ENCODE measurements around the gene PNPT1. TPM values are rescaled to one million over a fixed set of nuclear protein-coding genes. Genes with fewer than 3 reads are reported as not detected.

The PNPT1 gene
- polyA plus RNA-seq, 6 donors from 2014 or later, result 20.3 to 27.3 (median 24.3) TPM

GRCh38 chr2:55621802-55622201 lies 71.8 kb downstream of the PNPT1 start:
- Mint-ChIP-seq H3K4me3 (no peak overlapping the region), H3K9me3 (no peaks in the 10 kb centered on the region), H3K27me3 (no peaks in the 10 kb centered on the region), H3K36me3 (peaks cover 0 to 15% of the 10 kb centered on the region in 2 donors), H3K27ac (no peak overlapping the region), H3K4me1 (peaks cover 44 to 57% (median 56%) of the 10 kb centered on the region in 3 donors)
- ATAC-seq (ENCODE audit: low read depth in 2 of 2), result no peak
- no peak for DNase-seq

DNA sequence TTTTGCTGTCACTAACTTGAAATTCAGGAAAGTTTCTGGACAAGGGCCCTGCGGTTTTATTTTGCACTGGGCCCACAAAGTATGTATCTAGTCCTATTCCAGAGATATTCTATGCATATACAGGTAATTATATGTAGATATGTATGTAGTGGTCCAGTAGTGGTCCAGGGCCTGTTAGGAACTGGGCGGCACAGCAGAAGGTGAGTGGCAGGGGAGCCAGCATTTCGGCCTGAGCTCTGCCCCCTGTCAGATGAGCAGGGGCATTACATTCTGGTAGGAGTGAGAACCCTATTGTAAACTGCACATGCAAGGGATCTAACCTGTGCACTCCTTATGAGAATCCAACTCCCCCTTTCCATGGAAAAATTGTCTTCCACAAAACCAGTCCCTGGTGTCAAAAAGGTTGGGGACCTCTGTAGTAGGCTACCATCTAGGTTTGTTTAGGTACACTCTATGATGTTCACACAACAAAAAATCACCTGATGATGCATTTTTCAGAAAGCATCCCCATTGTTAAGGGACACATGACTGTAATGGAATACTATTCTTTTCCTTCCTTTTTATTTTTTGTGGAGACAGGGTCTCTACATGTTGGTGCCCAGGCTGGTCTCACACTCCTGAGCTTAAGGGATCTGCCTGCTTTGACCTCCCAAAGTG lies 73.4 kb downstream of the PNPT1 start:
- ATAC-seq (ENCODE audit: low read depth in 2 of 2) (no peak), DNase-seq (no peak)
- H3K36me3 Mint-ChIP-seq, result peaks cover 0 to 8% of the 10 kb centered on the region in 2 donors
- H3K9me3 Mint-ChIP-seq, result no peaks in the 10 kb centered on the region
- peak overlapping the region in 2 of 6 donors; percentile 69 to 78 for H3K27ac Mint-ChIP-seq
- no peaks in the 10 kb centered on the region for H3K27me3 Mint-ChIP-seq
- peak overlapping the region in 2 of 8 donors; percentile 83 to 85 for H3K4me3 Mint-ChIP-seq
- peaks cover 33 to 58% (median 43%) of the 10 kb centered on the region in 3 donors for H3K4me1 Mint-ChIP-seq

DNA sequence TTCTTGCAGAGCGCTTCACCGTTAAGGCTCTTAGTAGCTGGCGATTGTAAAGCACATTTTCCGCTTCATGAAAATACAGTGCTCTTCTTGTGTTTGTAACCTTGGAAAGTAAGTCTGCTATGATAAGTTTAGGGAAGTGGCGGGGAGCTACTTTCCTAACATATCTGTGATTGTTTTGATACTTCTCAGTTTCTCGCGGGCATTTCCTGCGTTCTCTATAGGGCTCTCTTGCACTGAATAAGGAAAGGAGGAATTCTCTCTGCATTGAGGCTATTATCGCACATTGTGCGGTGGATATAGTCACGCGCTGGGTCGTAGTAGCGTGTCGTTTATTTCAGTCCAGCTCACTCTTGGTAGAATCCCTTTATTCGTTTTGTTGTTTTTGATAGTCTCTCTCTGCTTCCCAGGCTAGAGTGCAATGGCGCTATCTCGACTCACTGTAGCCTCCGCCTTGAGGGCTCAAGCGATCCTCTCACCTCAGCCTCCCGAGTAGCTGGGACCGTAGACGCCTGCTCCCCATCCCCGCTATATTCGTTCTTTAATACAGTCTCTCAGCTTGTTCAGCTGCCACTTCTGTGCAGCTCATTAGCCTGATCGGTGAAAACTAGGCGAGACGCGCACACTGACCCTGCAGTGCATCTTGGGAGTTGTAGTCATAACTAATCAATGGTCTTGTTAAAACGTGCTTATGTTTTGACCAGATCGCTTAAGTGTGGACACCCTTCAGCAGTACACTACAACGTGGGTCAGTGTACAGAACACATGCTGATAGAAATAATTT lies 75.2 kb downstream of the PNPT1 start:
- peaks cover 0 to 7% of the 10 kb centered on the region in 2 donors for H3K36me3 Mint-ChIP-seq
- ATAC-seq (ENCODE audit: low read depth in 2 of 2), result peak in 1 of 2 donors; percentile 6
- no peaks in the 10 kb centered on the region for H3K27me3 Mint-ChIP-seq

GRCh38 chr2:55618025-55618274 lies 75.7 kb downstream of the PNPT1 start:
- H3K27me3 Mint-ChIP-seq, result no peaks in the 10 kb centered on the region
- ATAC-seq (ENCODE audit: low read depth in 2 of 2) (peak; percentile 0 to 1), DNase-seq (no peak)
- no peak overlapping the region for H3K27ac Mint-ChIP-seq
- H3K36me3 Mint-ChIP-seq, result peaks cover 0 to 7% of the 10 kb centered on the region in 2 donors
- H3K4me1 Mint-ChIP-seq, result peaks cover 21 to 53% (median 33%) of the 10 kb centered on the region in 3 donors
- H3K4me3 Mint-ChIP-seq, result no peak overlapping the region
- no peaks in the 10 kb centered on the region for H3K9me3 Mint-ChIP-seq

More for the DNA sequence above, 75.2 kb downstream of the PNPT1 start:
- Mint-ChIP-seq H3K4me1 (peaks cover 26 to 55% (median 36%) of the 10 kb centered on the region in 3 donors), H3K4me3 (no peak overlapping the region), H3K27ac (no peak overlapping the region), H3K9me3 (no peaks in the 10 kb centered on the region)
- peak; percentile 46 for DNase-seq

GRCh38 chr2:55617175-55618024 lies 76.2 kb downstream of the PNPT1 start, which contains the start of gene PPP4R3B:
TSS of gene PPP4R3B (minus strand) at chr2:55617622. CDS start at chr2:55617285, 337 bp downstream.
- DNase-seq (peak; percentile 99), ATAC-seq (ENCODE audit: low read depth in 2 of 2) (peak; percentile 75 to 77)
- H3K4me3 Mint-ChIP-seq, result no peak within 1 kb of the TSS
- peaks cover 15 to 49% (median 30%) of the 10 kb centered on the region in 3 donors for H3K4me1 Mint-ChIP-seq
- no peaks in the 10 kb centered on the region for H3K9me3 Mint-ChIP-seq
- H3K27ac Mint-ChIP-seq, result no peak within 1 kb of the TSS
- H3K36me3 Mint-ChIP-seq, result peaks cover 0 to 7% of the 10 kb centered on the region in 2 donors
- H3K27me3 Mint-ChIP-seq, result no peaks in the 10 kb centered on the region

DNA sequence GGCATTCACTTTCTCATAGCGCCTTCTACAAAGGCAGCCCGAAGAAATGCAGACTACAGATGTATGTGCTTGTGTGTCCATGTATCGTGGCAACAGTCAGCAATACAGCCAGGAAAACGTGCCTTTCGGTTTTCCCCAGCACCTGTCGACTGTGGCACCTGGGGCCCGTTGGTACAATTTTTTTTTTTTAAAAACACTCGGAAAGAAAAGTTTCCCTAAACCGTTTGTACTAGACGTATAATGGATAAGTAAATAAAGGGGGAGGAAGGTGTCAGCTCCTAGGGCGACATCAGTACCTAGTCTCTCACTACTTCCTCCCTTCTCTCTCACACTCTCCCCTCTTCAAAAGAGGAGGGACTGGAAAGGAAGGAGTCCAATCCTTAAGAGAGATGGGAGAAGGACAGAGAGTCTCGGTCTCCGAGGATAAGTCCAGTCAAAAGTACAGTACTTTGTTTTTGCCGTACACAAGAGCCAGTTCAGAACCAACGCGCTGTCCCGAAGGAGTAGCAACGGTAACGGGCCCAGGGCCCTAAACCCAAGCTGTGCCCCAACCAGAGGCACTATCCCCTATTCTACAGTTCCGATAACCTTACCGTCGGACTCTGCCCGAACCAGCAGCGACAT lies 77.0 kb downstream of the PNPT1 start:
- Mint-ChIP-seq H3K4me3 (no peak overlapping the region), H3K4me1 (peaks cover 15 to 42% (median 27%) of the 10 kb centered on the region in 3 donors), H3K27me3 (no peaks in the 10 kb centered on the region), H3K36me3 (peaks cover 0 to 7% of the 10 kb centered on the region in 2 donors), H3K9me3 (no peaks in the 10 kb centered on the region), H3K27ac (no peak overlapping the region)
- DNase-seq (peak; percentile 46), ATAC-seq (ENCODE audit: low read depth in 2 of 2) (peak; percentile 28 to 35)

- Mint-ChIP-seq H3K9me3 (no peaks in the 10 kb centered on the region), H3K27me3 (no peaks in the 10 kb centered on the region), H3K4me1 (peaks cover 18 to 57% (median 39%) of the 10 kb centered on the region in 3 donors), H3K27ac (peak overlapping the region in 1 of 6 donors; percentile 55), H3K36me3 (peaks cover 0 to 5% of the 10 kb centered on the region in 2 donors), H3K4me3 (no peak overlapping the region)
- DNase-seq (no peak), ATAC-seq (ENCODE audit: low read depth in 2 of 2) (no peak)
Measured at GRCh38 chr2:55611997-55612396, 81.6 kb downstream of the PNPT1 start.

GRCh38 chr2:55610954-55611743 lies 82.5 kb downstream of the PNPT1 start:
- Mint-ChIP-seq H3K36me3 (peaks cover 0 to 5% of the 10 kb centered on the region in 2 donors), H3K9me3 (no peaks in the 10 kb centered on the region), H3K27ac (peak overlapping the region in 3 of 6 donors; percentile 42 to 78 (median 55)), H3K4me1 (peaks cover 21 to 55% (median 42%) of the 10 kb centered on the region in 3 donors), H3K4me3 (no peak overlapping the region), H3K27me3 (no peaks in the 10 kb centered on the region)
- ATAC-seq (ENCODE audit: low read depth in 2 of 2) (no peak), DNase-seq (no peak)

DNA sequence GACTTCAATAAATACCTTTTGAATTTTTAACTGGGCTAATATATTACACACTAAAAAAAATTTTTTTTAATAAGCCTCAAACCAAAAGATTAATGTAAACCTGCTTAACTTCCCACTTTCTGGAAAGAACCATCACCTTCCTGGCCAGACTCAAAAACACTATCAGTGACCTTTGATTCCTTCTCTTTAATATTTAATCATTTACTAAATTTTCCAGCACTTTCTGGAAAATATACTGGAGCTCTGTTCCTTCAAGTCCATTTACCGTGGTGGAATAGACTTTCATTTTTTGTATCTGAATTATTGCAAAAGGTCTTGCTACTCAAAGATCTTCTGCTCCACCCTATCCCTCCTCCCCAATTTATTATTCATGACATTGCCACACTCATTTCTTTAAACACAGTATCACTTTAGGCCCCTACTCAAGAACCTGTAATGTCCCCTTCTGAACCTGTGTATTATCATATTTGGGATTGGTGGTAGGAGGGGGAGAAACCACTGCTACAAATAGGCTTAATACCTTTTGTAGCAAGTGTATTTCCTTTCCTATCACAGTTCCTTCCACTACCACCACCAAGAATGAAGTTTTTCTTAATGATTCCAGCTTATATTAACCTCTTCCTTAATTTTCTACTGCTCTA lies 83.6 kb downstream of the PNPT1 start:
- ATAC-seq (ENCODE audit: low read depth in 2 of 2) (no peak), DNase-seq (no peak)
- H3K4me3 Mint-ChIP-seq, result no peak overlapping the region
- peaks cover 21 to 47% (median 36%) of the 10 kb centered on the region in 3 donors for H3K4me1 Mint-ChIP-seq
- no peaks in the 10 kb centered on the region for H3K9me3 Mint-ChIP-seq
- H3K36me3 Mint-ChIP-seq, result peaks cover 0 to 5% of the 10 kb centered on the region in 2 donors
- peak overlapping the region in 1 of 6 donors; percentile 55 for H3K27ac Mint-ChIP-seq
- no peaks in the 10 kb centered on the region for H3K27me3 Mint-ChIP-seq

DNA sequence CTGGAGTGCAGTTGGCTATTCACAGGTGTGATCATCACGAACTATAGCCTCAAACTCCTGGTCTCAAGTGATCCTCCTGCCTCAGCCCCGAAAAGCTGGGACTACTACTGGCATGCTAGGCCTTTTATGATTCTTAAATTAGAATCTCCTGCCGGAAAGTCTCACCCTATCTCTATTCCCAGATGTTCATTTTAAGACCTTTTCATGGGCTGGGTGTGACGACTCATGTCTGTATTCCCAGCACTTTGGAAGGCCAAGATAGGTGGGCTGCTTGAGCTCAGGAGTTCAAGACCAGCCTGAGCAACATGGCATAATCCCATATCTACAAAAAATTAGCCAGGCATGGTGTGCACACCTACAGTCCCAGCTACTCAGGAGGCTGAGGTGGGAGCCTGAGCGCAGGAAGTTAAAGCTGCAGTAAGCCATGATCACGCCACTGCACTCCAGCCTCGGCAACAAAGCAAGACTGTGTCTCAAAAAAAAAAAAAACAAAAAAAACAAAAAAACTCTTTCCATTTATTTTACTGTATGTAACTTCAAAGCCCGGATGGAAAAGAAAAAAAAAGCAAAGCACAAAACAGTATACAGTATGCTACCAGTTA lies 84.3 kb downstream of the PNPT1 start:
- ATAC-seq (ENCODE audit: low read depth in 2 of 2) (no peak), DNase-seq (no peak)
- Mint-ChIP-seq H3K27me3 (no peaks in the 10 kb centered on the region), H3K4me3 (no peak overlapping the region), H3K27ac (peak overlapping the region in 1 of 6 donors; percentile 43), H3K4me1 (peaks cover 18 to 51% (median 38%) of the 10 kb centered on the region in 3 donors), H3K36me3 (peaks cover 0 to 5% of the 10 kb centered on the region in 2 donors), H3K9me3 (no peaks in the 10 kb centered on the region)

GRCh38 chr2:55607717-55608116 lies 85.9 kb downstream of the PNPT1 start:
- no peak overlapping the region for H3K27ac Mint-ChIP-seq
- no peak overlapping the region for H3K4me3 Mint-ChIP-seq
- no peaks in the 10 kb centered on the region for H3K27me3 Mint-ChIP-seq
- ATAC-seq (ENCODE audit: low read depth in 2 of 2) (no peak), DNase-seq (no peak)
- peaks cover 0 to 5% of the 10 kb centered on the region in 2 donors for H3K36me3 Mint-ChIP-seq
- no peaks in the 10 kb centered on the region for H3K9me3 Mint-ChIP-seq
- H3K4me1 Mint-ChIP-seq, result peaks cover 16 to 46% (median 37%) of the 10 kb centered on the region in 3 donors

Data from naive B cell (primary cell).